Endothelial cell (in vitro differentiated cells): ENCODE results near the gene TTC21B. TPM values are rescaled to one million over a fixed set of nuclear protein-coding genes. Genes with fewer than 3 reads are reported as not detected.
"Not testable (repeated sequence)": the region's sequence is repeated elsewhere in the genome, so short reads cannot be mapped to it uniquely, and the experiment has no call there.

Source experiments
- DNase-seq: peaks from one replicate; pipeline ENCODE4 v3.0.0; 2021; ENCODE audit warnings: low spot score
- H3K27ac Mint-ChIP-seq: one replicate; pipeline ENCODE4 v1.8.0; 2021; ENCODE audit warnings: mixed read lengths, inconsistent platforms; ENCODE audit not compliant: unreplicated experiment
- H3K27me3 Mint-ChIP-seq: one replicate; pipeline ENCODE4 v1.8.0; 2021; ENCODE audit warnings: mild to moderate bottlenecking, moderate library complexity, mixed read lengths, inconsistent platforms; ENCODE audit not compliant: unreplicated experiment
- H3K36me3 Mint-ChIP-seq: one replicate; pipeline ENCODE4 v1.8.0; 2021; ENCODE audit warnings: mild to moderate bottlenecking, low read depth, mixed read lengths, inconsistent platforms; ENCODE audit not compliant: unreplicated experiment
- H3K4me1 Mint-ChIP-seq: one replicate; pipeline ENCODE4 v1.8.0; 2021; ENCODE audit warnings: mild to moderate bottlenecking, mixed read lengths, inconsistent platforms; ENCODE audit not compliant: unreplicated experiment
- H3K4me3 Mint-ChIP-seq: one replicate; pipeline ENCODE4 v1.8.0; 2021; ENCODE audit warnings: mild to moderate bottlenecking, mixed read lengths, inconsistent platforms; ENCODE audit not compliant: unreplicated experiment
- H3K9me3 Mint-ChIP-seq: one replicate; pipeline ENCODE4 v1.8.0; 2021; ENCODE audit warnings: mixed read lengths, inconsistent platforms; ENCODE audit not compliant: unreplicated experiment
- CTCF ChIP-seq: fragments of 200-600 bp; sonication (generic); IDR thresholded peaks from one replicate; pipeline ENCODE4 v1.5.0; 2021; ENCODE audit warnings: antibody characterized with exemption; ENCODE audit not compliant: unreplicated experiment
- long read RNA-seq: library from polyadenylated mRNA; unstranded; transcript quantifications from one replicate; pipeline ENCODE4 v2.0.0, GENCODE V29; 2020; ENCODE audit not compliant: unreplicated experiment
- total RNA-seq: library from RNA; stranded (reverse); fragmentation: NEBNext Ultra II Directional; extraction: Animal tissue kit (Norgen Biotek cat#: 25700); gene quantifications from one replicate; pipeline ENCODE4 v1.2.1, GENCODE V29; 2021; ENCODE audit not compliant: unreplicated experiment

TTC21B gene
- total RNA-seq, result 101 TPM
- long read RNA-seq, full-length matches to known transcripts, result 4 of 12 reads
- long read RNA-seq, partial matches to known transcripts, result 5 of 12 reads
- long read RNA-seq, other reads (novel, unspliced or antisense), result 3 of 12 reads

- Mint-ChIP-seq H3K27me3 (no peaks in the 10 kb centered on the region), H3K36me3 (no peaks in the 10 kb centered on the region), H3K4me1 (peaks cover 8% of the 10 kb centered on the region), H3K9me3 (no peaks in the 10 kb centered on the region), H3K4me3 (no peak within 1 kb of the TSS), H3K27ac (no peak within 1 kb of the TSS)
- TF ChIP-seq CTCF, result peak; percentile 99
- DNase-seq, result peak; percentile 97
These were observed at the start of gene TTC21B for GRCh38 chr2:165953655-165954606. TTC21B (minus strand) TSS chr2:165953776; CDS start chr2:165953705, 71 bp downstream.

- H3K27me3 Mint-ChIP-seq, result no peaks in the 10 kb centered on the region
These were observed 46.8 kb upstream of the TTC21B start for GRCh38 chr2:166000401-166000800.

GRCh38 chr2:165990846-165991245 is 37.3 kb upstream of the TTC21B start:
- Mint-ChIP-seq H3K36me3 (no peaks in the 10 kb centered on the region), H3K4me3 (no peak overlapping the region), H3K27ac (no peak overlapping the region), H3K27me3 (no peaks in the 10 kb centered on the region), H3K4me1 (no peaks in the 10 kb centered on the region), H3K9me3 (no peaks in the 10 kb centered on the region)
- DNase-seq, result no peak
- no peak for TF ChIP-seq CTCF

More at GRCh38 chr2:166000401-166000800, 46.8 kb upstream of the TTC21B start:
- TF ChIP-seq CTCF, result no peak
- no peaks in the 10 kb centered on the region for H3K4me1 Mint-ChIP-seq
- no peak overlapping the region for H3K27ac Mint-ChIP-seq
- H3K36me3 Mint-ChIP-seq, result no peaks in the 10 kb centered on the region
- no peak overlapping the region for H3K4me3 Mint-ChIP-seq
- no peaks in the 10 kb centered on the region for H3K9me3 Mint-ChIP-seq
- DNase-seq, result no peak

GRCh38 chr2:165989851-165990250 is 36.3 kb upstream of the TTC21B start:
- no peak for DNase-seq
- Mint-ChIP-seq H3K4me1 (no peaks in the 10 kb centered on the region), H3K27me3 (no peaks in the 10 kb centered on the region), H3K27ac (no peak overlapping the region), H3K4me3 (no peak overlapping the region), H3K9me3 (no peaks in the 10 kb centered on the region), H3K36me3 (no peaks in the 10 kb centered on the region)
- no peak for TF ChIP-seq CTCF

GRCh38 chr2:165985120-165985519 is 31.5 kb upstream of the TTC21B start:
- TF ChIP-seq CTCF, result no peak
- H3K27ac Mint-ChIP-seq, result no peak overlapping the region

GRCh38 chr2:165972161-165972560 is 18.6 kb upstream of the TTC21B start:
- H3K4me1 Mint-ChIP-seq, result peaks cover 16% of the 10 kb centered on the region
- DNase-seq, H3K4me3 Mint-ChIP-seq, H3K27ac Mint-ChIP-seq, H3K9me3 Mint-ChIP-seq, H3K27me3 Mint-ChIP-seq, H3K36me3 Mint-ChIP-seq: not testable (repeated sequence)

More at GRCh38 chr2:165985120-165985519, 31.5 kb upstream of the TTC21B start:
- Mint-ChIP-seq H3K36me3 (no peaks in the 10 kb centered on the region), H3K27me3 (no peaks in the 10 kb centered on the region), H3K4me3 (no peak overlapping the region), H3K9me3 (no peaks in the 10 kb centered on the region), H3K4me1 (no peaks in the 10 kb centered on the region)
- DNase-seq, result no peak
